ENCODE results near the gene LRMDA.

DNA sequence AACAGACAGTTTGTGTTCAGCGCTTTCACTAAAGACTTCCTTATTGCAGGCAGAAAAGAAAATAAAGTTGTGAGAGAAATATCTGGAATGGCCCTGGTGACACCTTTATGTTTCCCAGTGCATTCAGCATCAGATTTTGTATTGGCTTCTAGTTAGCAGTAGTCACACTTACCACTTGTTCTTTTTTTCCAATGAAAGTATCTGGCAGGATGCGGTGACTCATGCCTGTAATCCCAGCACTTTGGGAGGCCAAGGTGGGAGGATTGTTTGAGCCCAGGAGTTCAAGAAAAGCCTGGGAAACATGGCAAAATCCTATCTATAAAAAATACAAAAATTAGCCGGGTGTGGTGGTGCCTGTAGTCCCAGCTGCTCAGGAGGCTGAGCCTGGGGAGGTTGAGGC is 649.6 kb downstream of the LRMDA start:
- TF ChIP-seq CEBPB (IDR thresholded peaks at IDR 0.05; ENCODE audit: borderline replicate concordance in 1 of 2, low read depth in 2 of 2, low read length in 2 of 2) (no peak), YY1 (IDR thresholded peaks at IDR 0.05; ENCODE audit: low read depth, low read length) (no peak), WRNIP1 (IDR thresholded peaks at IDR 0.05; ENCODE audit: borderline replicate concordance, low read depth, low read length) (no peak), POU2F2 (IDR thresholded peaks at IDR 0.05; ENCODE audit: borderline replicate concordance, low read depth, low read length) (no peak), NRF1 (conservative IDR thresholded peaks at IDR 0.05; ENCODE audit: low read depth, low read length) (no peak), EP300 (IDR thresholded peaks at IDR 0.05; ENCODE audit: borderline replicate concordance in 1 of 2, control insufficient read depth in 1 of 2, low read depth in 2 of 2, low read length in 2 of 2) (no peak), EZH2 (IDR thresholded peaks at IDR 0.05; ENCODE audit: borderline replicate concordance, control insufficient read depth, low read depth, low read length) (no peak), POLR2A (IDR thresholded peaks at IDR 0.05; ENCODE audit: low read depth, low read length) (no peak), GABPA (IDR thresholded peaks at IDR 0.05; ENCODE audit: low read depth) (no peak)
- TF ChIP-seq, protein P1, sequence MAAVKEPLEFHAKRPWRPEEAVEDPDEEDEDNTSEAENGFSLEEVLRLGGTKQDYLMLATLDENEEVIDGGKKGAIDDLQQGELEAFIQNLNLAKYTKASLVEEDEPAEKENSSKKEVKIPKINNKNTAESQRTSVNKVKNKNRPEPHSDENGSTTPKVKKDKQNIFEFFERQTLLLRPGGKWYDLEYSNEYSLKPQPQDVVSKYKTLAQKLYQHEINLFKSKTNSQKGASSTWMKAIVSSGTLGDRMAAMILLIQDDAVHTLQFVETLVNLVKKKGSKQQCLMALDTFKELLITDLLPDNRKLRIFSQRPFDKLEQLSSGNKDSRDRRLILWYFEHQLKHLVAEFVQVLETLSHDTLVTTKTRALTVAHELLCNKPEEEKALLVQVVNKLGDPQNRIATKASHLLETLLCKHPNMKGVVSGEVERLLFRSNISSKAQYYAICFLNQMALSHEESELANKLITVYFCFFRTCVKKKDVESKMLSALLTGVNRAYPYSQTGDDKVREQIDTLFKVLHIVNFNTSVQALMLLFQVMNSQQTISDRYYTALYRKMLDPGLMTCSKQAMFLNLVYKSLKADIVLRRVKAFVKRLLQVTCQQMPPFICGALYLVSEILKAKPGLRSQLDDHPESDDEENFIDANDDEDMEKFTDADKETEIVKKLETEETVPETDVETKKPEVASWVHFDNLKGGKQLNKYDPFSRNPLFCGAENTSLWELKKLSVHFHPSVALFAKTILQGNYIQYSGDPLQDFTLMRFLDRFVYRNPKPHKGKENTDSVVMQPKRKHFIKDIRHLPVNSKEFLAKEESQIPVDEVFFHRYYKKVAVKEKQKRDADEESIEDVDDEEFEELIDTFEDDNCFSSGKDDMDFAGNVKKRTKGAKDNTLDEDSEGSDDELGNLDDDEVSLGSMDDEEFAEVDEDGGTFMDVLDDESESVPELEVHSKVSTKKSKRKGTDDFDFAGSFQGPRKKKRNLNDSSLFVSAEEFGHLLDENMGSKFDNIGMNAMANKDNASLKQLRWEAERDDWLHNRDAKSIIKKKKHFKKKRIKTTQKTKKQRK (IDR thresholded peaks at IDR 0.05; ENCODE audit: low read depth, low read length): no peak
- TF ChIP-seq, protein P2, sequence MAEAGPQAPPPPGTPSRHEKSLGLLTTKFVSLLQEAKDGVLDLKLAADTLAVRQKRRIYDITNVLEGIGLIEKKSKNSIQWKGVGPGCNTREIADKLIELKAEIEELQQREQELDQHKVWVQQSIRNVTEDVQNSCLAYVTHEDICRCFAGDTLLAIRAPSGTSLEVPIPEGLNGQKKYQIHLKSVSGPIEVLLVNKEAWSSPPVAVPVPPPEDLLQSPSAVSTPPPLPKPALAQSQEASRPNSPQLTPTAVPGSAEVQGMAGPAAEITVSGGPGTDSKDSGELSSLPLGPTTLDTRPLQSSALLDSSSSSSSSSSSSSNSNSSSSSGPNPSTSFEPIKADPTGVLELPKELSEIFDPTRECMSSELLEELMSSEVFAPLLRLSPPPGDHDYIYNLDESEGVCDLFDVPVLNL (IDR thresholded peaks at IDR 0.05; ENCODE audit: low read depth, low read length): no peak

Measured in GM12878 (cell line).